Amygdala (tissue), 56 donors: Measurements from ENCODE around the gene LIN28B.
"Not testable (repeated sequence)": the region's sequence is repeated elsewhere in the genome, so short reads cannot be mapped to it uniquely, and the experiment has no call there.

ENCODE experiments used
- DNase-seq, 56 donors: peaks; one replicate each; lab custom pipeline; 2025; lab: John Stamatoyannopoulos, UW

Gene LIN28B

DNA sequence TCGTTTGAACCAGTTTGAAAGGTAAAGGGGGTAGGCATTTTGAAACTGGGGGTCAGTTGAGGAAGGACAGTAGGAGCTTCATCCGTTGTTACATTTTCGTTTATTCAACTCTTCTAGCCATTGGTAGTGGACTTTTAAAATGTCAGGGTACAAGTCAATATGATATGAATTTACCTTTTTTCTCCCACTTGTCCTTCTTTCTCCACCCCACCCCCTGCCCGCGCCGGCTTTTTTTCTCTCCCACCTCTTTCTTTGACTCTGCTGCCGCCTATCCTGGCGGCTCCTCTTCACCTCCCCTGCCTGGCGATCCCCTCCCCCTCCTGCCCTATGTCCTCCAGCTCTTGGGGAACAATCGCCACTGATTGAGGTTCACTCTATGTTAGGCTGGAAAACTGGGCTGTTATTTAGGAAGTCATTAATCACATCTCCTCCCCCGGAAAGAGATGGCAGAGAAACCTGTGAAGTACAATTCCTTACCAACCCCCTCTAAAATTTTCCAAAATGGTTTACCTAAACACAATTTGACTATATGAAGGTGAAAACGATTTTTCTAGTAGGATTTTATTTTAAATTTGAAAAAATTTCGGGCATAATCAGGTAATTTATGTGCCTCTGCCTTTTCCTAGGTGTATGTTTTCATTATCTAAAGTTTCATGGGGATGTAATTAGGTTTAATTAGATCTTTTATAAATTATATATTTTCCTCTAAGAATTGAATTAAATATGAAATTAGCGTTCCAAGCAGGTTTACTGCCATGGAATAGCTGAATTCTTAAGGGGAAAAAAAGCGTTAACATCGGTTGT is 778 bp upstream of the LIN28B start:
- DNase-seq, result no peak

GRCh38 chr6:104957301-104958177 is 632 bp downstream of the LIN28B start:
- DNase-seq, result no peak

DNA sequence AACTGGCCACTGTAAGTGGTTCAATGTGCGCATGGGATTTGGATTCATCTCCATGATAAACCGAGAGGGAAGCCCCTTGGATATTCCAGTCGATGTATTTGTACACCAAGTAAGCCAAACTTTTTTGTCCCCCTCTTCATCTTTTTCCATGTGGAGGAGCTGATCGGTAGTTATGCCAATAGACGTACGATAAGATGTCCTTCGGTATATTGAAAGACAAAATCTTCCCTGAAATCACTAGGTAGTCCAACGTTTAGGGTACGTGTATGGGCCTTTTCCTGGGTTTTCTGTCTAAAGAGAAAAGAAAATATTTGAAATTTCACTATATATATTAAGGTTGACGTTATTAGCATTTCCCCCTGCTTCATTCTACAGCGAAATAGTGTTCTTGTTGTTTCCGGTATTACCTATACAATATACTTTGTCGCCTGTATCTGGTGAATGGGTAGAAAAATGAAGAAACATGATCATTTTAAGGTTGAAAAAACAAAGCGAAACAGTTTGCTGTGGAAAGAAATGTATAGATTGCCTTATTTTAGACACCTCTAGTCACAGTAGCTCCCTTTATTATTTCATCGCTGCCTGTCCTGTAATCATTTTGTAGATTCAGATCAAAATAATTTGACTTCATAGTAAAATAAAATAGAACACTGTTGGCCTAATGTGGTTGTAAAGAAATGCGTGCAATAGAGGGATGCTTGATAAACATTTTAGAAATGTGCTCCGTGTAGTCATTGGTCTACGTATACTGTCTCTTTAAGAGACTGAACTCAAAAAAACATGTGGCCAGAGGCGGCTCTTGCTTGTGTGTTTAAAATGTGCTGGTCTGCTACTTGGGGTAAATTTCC is 1.5 kb downstream of the LIN28B start:
- no peak for DNase-seq

GRCh38 chr6:104959026-104959858 is 2.3 kb downstream of the LIN28B start:
- DNase-seq, result no peak

- no peak for DNase-seq
These were observed 12.2 kb downstream of the LIN28B start for GRCh38 chr6:104969108-104969507.

- DNase-seq, result no peak
These were observed 13.1 kb downstream of the LIN28B start for GRCh38 chr6:104969785-104970581.

DNA sequence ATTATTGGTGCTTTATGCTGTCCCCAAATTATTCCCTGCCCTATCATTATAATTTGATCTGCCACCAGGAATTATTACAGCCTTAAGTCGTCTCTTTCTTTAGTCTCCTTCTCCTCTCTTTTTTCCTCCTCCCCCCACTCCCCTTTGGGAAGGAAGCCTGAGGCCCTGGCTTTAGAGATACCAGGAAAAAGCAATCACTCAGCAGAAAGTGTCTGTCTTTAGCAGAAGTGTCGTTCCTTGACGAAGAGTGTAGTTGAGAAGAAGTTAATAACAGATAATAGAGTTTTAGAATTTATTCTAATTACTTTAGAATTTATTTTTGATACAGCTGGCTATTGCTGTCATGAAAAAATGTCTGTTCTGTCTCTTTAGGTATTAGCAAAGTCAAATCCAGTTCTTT is 16.5 kb downstream of the LIN28B start:
- DNase-seq, result no peak

GRCh38 chr6:104983296-104983695 is 26.4 kb downstream of the LIN28B start:
- DNase-seq, result no peak

DNA sequence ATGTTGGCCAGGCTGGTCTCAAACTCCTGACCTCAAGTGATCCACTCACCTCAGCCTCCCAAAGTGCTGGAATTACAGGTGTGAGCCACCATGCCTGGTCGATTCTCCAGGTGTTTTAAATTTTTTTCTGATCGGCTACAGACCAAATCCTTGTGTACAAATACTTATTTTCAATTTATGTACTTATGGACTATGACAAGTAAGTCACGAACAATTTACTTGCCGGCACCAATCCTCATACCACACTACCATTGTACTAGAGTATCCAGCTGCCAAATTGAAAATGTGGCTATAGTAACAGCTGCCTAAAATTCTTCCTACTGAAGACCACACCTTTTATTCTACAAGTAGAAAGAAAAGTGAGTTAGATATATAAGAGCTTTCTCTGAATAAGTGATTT is 26.9 kb downstream of the LIN28B start:
- DNase-seq, result no peak

- DNase-seq, result no peak
These were observed 27.9 kb downstream of the LIN28B start for GRCh38 chr6:104984831-104985230.

DNA sequence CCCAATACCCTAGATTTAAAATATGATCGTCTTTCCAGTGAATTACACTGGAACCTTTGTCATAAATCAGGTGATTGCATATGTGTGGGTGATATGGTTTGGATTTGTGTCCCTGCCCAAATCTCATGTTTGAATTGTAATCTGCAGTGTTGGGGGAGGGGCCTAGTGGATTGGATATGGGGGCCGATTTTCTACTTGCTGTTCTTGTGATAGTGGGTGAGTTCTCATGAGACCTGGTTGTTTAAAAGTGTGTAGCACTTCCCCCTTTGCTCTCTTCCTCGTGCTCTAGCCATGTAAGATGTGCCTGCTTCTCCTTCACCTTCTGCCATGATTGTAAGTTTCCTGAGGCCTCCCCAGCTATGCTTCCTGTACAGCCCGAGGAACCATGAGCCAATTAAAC is 29.0 kb downstream of the LIN28B start:
- not testable (repeated sequence) for DNase-seq

- no peak for DNase-seq
These were observed 29.7 kb downstream of the LIN28B start for GRCh38 chr6:104986625-104987024.

GRCh38 chr6:104987218-104987617 is 30.3 kb downstream of the LIN28B start:
- no peak for DNase-seq

GRCh38 chr6:104990085-104990484 is 33.2 kb downstream of the LIN28B start:
- no peak for DNase-seq

DNA sequence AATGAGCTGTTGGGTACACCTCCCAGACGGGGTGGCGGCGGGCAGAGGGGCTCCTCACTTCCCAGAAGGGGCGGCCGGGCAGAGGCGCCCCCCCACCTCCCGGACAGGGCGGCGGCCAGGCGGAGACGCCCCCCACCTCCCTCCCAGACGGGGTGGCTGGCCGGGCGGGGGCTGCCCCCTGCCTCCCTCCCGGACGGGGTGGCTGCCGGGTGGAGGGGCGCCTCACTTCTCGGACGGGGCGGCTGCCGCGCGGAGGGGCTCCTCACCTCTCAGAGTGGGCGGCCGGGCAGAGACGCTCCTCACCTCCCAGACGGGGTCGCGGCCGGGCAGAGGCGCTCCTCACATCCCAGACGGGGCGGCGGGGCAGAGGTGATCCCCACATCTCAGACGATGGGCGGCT is 34.2 kb downstream of the LIN28B start:
- DNase-seq, result not testable (repeated sequence)

DNA sequence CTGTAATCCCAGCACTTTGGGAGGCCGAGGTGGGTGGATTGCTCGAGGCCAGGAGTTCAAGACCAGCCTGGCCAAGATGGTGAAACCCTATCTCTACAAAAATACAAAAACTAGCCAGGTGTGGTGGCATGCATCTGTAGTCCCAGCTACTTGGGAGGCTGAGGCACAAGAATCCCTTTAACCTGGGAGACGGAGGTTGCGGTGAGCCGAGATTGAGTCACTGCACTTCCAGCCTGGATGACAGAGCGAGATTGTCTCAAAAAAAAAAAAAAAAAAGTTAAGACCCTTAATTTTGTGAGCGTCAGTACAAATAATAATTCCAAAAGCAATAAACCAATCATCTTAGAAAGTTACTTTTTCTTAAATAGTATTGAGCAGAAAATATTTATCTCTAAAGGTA is 36.7 kb downstream of the LIN28B start:
- not testable (repeated sequence) for DNase-seq

DNA sequence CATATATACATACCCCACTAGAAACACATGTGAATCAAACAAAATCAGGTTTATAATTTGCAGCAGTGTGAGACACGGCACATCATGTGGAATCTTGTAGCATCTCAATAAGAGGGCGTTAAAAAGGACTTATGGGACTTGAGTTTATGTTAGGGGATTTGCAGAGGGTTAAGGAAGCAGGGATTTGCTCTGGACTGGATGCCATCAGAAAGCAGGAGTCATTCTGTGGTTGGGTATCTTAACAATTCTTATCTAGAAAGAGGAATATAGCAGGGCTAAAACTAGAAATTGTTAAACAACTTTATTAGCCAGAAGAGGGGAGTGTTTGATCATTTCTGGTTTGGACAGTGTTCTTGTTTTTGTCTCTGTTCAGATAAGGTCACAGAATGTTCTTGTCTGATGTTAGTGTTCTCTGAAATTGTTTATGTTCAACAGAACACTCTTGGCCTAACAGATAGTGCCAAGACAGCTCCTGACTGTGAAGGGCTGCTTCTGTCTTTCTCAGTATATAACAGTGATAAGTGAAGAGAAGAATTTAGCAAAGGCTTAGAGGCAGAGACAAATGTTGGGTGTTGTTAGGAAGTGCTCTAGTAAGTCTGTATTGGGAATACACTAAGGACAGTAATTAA is 39.2 kb downstream of the LIN28B start:
- DNase-seq, result peak in 1 of 56 donors; percentile 13

GRCh38 chr6:105001063-105001462 is 44.2 kb downstream of the LIN28B start:
- DNase-seq, result no peak

GRCh38 chr6:105001906-105002305 is 45.0 kb downstream of the LIN28B start:
- no peak for DNase-seq
